Choroid plexus epithelial cell (primary cell): ENCODE data around the gene ZC3H13.

Source experiments
- DNase-seq: peaks from one replicate; pipeline ENCODE4 v3.0.0-alpha.2; 2010; ENCODE audit warnings: low read depth
- H3K4me3 ChIP-seq: 2 replicates; pipeline ENCODE4 v1.5.1; 2011; ENCODE audit warnings: low read depth, mild to moderate bottlenecking, control low read depth, low read length, moderate library complexity
- TF ChIP-seq, protein P1 (sequence below): conservative IDR thresholded peaks from 2 replicates; pipeline ENCODE4 v1.5.1; 2011; ENCODE audit warnings: low read depth, mild to moderate bottlenecking, control low read depth, inconsistent platforms, low read length, moderate library complexity

ZC3H13 gene

DNA sequence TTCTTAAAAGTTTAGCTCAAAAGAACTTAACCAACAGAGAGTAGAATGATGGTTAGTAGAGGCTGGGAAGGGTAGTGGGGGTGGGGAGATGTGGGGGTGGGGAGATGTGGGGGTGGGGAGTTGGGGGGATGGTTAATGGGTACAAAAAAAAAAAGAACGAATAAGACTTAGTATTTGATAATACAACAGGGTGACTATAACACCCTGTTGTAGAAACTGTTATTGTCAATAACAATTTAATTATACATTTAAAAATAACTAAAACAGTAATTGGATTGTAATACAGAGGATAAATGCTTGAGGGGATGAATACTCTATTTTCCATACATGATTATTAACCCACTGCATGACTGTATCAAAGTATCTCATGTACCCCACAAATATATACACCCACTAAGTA lies 91.1 kb downstream of the ZC3H13 start:
- no peak overlapping the region for H3K4me3 ChIP-seq
- DNase-seq: no peak
- TF ChIP-seq, protein P1, sequence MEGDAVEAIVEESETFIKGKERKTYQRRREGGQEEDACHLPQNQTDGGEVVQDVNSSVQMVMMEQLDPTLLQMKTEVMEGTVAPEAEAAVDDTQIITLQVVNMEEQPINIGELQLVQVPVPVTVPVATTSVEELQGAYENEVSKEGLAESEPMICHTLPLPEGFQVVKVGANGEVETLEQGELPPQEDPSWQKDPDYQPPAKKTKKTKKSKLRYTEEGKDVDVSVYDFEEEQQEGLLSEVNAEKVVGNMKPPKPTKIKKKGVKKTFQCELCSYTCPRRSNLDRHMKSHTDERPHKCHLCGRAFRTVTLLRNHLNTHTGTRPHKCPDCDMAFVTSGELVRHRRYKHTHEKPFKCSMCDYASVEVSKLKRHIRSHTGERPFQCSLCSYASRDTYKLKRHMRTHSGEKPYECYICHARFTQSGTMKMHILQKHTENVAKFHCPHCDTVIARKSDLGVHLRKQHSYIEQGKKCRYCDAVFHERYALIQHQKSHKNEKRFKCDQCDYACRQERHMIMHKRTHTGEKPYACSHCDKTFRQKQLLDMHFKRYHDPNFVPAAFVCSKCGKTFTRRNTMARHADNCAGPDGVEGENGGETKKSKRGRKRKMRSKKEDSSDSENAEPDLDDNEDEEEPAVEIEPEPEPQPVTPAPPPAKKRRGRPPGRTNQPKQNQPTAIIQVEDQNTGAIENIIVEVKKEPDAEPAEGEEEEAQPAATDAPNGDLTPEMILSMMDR: no peak

DNA sequence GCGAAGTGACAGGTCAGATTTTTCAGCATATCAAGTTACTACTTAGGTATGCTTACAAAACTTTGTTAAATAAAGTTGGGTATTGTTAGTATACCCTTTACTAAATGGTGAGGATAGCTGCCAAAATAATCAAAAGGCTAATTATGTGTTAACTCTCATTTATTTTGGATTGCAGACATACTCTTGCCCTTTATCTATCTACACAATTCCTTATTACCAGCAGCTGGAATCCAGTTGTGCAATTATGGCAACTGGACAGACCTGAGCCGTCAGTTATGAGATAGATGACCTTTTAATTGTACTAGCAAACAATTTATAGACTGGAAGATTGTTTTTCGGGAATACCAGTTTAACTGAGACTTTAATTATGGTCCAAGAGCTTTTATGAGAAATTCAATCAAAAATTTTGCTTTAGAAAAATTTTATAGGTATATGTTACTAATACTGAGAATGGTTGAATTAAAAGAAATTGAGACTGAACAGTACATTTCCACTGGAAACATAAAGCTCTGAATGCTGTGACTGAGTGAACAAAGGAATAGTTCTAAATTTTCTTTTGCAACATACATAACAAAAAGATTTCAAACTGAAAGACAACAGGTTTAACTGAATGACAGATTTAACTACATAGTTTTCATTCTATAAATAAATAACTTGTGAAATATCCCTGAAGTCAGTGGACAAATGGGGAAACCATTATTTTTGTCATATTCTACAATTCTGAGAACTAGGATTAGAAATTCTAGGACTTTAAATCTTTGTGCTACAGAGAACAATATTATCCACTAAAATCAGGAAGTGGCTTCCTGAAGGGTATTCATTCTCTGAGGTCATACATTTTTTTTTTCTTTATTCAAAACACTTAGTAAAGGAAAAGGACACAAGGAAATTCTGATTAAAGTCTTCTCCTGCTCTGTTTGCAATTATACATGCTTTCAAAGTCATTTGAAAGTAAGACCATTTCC lies 97.4 kb downstream of the ZC3H13 start:
- TF ChIP-seq, protein P1: no peak
- H3K4me3 ChIP-seq: no peak overlapping the region
- DNase-seq: no peak

DNA sequence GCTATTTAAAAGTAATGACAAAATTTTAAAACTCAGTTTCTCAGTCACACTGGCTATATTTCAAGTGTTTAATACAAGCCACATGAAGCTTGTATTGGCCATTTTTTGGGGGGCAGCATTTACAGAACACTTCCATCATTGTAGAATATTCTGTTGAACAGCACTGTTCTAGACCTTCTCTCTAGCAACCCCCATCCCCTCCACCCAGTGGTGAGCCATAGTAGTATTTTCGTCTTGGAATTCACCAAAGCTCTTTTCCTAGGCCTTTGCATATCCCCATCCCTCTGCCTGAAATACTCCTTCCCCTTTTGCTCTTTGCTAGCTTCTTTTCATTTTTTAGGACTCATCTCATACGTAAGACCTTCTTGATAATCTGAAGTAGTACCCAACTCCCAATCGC lies 99.5 kb downstream of the ZC3H13 start:
- DNase-seq: no peak
- H3K4me3 ChIP-seq: no peak overlapping the region
- TF ChIP-seq, protein P1: no peak

DNA sequence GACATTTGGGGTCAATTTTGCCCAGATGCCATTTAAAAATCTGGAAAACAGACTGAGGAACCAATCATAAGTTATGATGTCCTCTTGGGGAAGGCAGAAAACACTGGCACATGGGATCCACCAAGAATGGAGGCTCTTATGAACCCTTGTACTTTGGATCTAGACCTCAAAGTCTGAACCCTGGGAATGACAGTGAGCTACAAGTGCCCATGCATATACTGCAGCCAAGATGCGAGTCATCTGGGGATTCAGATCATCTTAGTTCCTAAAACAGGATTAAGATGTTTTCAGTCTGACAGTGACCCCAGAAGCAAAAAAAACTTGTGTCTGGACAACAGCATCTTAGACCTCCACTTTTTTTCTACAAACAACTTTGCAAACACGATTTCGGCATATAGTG lies 100.8 kb downstream of the ZC3H13 start:
- peak; percentile 13 for DNase-seq
- TF ChIP-seq, protein P1: no peak
- no peak overlapping the region for H3K4me3 ChIP-seq

DNA sequence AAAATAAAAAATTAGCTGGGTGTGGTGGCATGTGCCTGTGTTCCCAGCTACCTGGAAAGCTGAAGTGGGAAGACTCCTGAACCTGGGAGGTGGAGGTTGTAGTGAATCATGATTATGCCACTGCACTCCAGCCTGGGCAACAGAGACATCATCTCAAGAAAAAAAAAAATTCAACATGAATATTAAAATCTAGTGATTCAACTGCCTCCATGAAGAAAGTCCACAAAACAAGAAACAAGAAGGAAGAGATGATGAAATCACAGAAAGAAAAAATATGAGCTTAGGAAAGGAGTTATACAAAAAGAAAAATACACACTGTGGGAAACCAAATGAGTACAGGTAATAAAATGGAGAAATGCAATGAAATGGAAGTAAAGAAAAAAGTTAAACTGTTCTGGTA lies 101.4 kb downstream of the ZC3H13 start:
- DNase-seq: no peak
- no peak overlapping the region for H3K4me3 ChIP-seq
- TF ChIP-seq, protein P1: no peak

DNA sequence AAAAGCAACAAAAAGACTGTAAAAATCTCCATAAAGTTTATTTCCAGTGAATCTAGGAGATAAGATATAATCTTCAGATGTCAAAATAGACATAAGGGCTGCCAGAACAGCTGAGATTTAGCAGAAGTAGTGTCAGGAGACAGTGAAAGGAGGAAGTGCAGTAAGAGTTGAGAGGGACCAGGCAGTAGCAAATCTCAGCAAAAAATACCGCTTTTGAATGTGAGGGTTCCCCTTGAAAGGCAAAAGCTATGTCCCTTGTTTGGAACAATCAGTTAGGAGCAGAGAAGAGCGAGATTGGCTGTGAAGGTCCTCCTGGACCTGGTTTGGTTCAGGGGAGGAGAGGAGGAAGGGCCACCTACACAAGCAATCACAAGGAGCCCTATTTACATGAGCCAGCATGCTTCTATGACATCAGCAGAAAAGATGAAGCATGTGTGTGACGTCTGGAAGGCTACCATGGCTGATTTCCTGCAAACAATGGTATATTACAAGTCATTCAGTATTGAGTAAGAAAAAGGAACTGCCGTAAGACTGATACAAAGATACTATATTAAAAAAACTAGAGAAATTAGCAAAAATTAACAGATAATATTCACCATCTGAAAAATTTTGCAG lies 102.1 kb downstream of the ZC3H13 start:
- H3K4me3 ChIP-seq: no peak overlapping the region
- TF ChIP-seq, protein P1: no peak
- DNase-seq: peak; percentile 5

DNA sequence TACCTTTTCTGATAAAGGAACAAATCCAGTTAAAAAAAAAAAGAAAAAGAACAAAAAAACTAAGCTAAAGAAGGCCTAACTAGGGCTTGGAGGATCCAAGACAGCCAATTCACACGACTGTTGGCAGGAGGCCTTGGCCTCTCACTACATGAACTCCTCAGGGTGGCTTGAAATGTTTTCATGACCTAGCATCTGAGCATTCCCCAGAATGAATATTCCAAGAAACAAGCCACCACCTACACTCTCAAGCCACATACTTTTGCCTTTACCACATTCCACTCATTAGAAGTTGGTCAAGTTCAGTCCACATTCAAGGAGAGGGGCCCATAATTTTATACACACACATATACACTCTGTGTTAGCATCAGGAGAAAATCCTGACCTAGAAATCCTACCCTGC lies 103.4 kb downstream of the ZC3H13 start:
- H3K4me3 ChIP-seq: no peak overlapping the region
- TF ChIP-seq, protein P1: no peak
- peak; percentile 84 for DNase-seq
